Measurements from ENCODE around the gene GET3. TPM values are rescaled to one million over a fixed set of nuclear protein-coding genes. Genes with fewer than 3 reads are reported as not detected.

GET3 gene
- total and polyA plus RNA-seq, 2 of the 13 experiments (the other 11 are each of a cell fraction or from before 2014, with no cell fraction given): 57.7 to 59.4 TPM

- TF ChIP-seq, protein P1, sequence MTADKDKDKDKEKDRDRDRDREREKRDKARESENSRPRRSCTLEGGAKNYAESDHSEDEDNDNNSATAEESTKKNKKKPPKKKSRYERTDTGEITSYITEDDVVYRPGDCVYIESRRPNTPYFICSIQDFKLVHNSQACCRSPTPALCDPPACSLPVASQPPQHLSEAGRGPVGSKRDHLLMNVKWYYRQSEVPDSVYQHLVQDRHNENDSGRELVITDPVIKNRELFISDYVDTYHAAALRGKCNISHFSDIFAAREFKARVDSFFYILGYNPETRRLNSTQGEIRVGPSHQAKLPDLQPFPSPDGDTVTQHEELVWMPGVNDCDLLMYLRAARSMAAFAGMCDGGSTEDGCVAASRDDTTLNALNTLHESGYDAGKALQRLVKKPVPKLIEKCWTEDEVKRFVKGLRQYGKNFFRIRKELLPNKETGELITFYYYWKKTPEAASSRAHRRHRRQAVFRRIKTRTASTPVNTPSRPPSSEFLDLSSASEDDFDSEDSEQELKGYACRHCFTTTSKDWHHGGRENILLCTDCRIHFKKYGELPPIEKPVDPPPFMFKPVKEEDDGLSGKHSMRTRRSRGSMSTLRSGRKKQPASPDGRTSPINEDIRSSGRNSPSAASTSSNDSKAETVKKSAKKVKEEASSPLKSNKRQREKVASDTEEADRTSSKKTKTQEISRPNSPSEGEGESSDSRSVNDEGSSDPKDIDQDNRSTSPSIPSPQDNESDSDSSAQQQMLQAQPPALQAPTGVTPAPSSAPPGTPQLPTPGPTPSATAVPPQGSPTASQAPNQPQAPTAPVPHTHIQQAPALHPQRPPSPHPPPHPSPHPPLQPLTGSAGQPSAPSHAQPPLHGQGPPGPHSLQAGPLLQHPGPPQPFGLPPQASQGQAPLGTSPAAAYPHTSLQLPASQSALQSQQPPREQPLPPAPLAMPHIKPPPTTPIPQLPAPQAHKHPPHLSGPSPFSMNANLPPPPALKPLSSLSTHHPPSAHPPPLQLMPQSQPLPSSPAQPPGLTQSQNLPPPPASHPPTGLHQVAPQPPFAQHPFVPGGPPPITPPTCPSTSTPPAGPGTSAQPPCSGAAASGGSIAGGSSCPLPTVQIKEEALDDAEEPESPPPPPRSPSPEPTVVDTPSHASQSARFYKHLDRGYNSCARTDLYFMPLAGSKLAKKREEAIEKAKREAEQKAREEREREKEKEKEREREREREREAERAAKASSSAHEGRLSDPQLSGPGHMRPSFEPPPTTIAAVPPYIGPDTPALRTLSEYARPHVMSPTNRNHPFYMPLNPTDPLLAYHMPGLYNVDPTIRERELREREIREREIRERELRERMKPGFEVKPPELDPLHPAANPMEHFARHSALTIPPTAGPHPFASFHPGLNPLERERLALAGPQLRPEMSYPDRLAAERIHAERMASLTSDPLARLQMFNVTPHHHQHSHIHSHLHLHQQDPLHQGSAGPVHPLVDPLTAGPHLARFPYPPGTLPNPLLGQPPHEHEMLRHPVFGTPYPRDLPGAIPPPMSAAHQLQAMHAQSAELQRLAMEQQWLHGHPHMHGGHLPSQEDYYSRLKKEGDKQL (CRISPR knock-in tag; IDR thresholded peaks at IDR 0.05; ENCODE audit: low read depth): 0 out of 2 replicates have a peak, but pooled peaks have one; percentile 30
- TF ChIP-seq, protein P2, sequence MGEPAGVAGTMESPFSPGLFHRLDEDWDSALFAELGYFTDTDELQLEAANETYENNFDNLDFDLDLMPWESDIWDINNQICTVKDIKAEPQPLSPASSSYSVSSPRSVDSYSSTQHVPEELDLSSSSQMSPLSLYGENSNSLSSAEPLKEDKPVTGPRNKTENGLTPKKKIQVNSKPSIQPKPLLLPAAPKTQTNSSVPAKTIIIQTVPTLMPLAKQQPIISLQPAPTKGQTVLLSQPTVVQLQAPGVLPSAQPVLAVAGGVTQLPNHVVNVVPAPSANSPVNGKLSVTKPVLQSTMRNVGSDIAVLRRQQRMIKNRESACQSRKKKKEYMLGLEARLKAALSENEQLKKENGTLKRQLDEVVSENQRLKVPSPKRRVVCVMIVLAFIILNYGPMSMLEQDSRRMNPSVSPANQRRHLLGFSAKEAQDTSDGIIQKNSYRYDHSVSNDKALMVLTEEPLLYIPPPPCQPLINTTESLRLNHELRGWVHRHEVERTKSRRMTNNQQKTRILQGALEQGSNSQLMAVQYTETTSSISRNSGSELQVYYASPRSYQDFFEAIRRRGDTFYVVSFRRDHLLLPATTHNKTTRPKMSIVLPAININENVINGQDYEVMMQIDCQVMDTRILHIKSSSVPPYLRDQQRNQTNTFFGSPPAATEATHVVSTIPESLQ (CRISPR knock-in tag; conservative IDR thresholded peaks at IDR 0.05): no peak
- TF ChIP-seq KDM4B (CRISPR knock-in tag; IDR thresholded peaks at IDR 0.05): 0 out of 2 replicates have a peak, but pooled peaks have one; percentile 19
- peak; percentile 68; the same call in 1 of the 2 replicates for TF ChIP-seq KMT2B (CRISPR knock-in tag; IDR thresholded peaks at IDR 0.05)
- peak; percentile 44; the same call in 1 of the 2 replicates for TF ChIP-seq FOXO1 (CRISPR knock-in tag; IDR thresholded peaks at IDR 0.05)
- TF ChIP-seq AHR (CRISPR knock-in tag; IDR thresholded peaks at IDR 0.05): no peak
- TF ChIP-seq, protein P3, sequence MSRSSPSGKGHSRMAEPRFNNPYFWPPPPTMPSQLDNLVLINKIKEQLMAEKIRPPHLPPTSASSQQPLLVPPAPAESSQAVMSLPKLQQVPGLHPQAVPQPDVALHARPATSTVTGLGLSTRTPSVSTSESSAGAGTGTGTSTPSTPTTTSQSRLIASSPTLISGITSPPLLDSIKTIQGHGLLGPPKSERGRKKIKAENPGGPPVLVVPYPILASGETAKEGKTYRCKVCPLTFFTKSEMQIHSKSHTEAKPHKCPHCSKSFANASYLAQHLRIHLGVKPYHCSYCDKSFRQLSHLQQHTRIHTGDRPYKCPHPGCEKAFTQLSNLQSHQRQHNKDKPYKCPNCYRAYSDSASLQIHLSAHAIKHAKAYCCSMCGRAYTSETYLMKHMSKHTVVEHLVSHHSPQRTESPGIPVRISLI (CRISPR knock-in tag; IDR thresholded peaks at IDR 0.05; ENCODE audit: borderline replicate concordance): peak; percentile 97
- TF ChIP-seq DRAP1 (CRISPR knock-in tag; IDR thresholded peaks at IDR 0.05): peak; percentile 54
- TF ChIP-seq ZNF772 (CRISPR knock-in tag; IDR thresholded peaks at IDR 0.05): no peak
- 0 out of 2 replicates have a peak, but pooled peaks have one; percentile 53 for TF ChIP-seq CBFB (CRISPR knock-in tag; IDR thresholded peaks at IDR 0.05)
Observed at GRCh38 chr19:12722566-12723380, 14.5 kb upstream of the GET3 start (continued).

Data from HepG2 (cell line).